Amygdala (tissue), 56 donors: ENCODE results near the gene MBD3L2B.
"Not testable (repeated sequence)": the region's sequence is repeated elsewhere in the genome, so short reads cannot be mapped to it uniquely, and the experiment has no call there.

ENCODE experiments used
- DNase-seq, 56 donors: peaks; one replicate each; lab custom pipeline; 2025; lab: John Stamatoyannopoulos, UW

MBD3L2B gene

GRCh38 chr19:7021331-7021730 is at the start of gene MBD3L2B:
Gene MBD3L2B (minus strand): TSS chr19:7021431. CDS start chr19:7021397, 34 bp downstream.
- not testable (repeated sequence) for DNase-seq

- DNase-seq: peak in 1 of 56 donors; percentile 18
Measured at GRCh38 chr19:7069904-7070226, 48.6 kb upstream of the MBD3L2B start.

GRCh38 chr19:7069042-7069903 is 48.0 kb upstream of the MBD3L2B start, which contains the start of gene ZNF557:
Gene ZNF557 (plus strand): TSS chr19:7069703. CDS start chr19:7075075, 5,372 bp downstream.
- peak; percentile 29 to 100 (median 97) for DNase-seq

- DNase-seq: no peak
Measured at GRCh38 chr19:7068599-7068998, 47.4 kb upstream of the MBD3L2B start.

GRCh38 chr19:7067716-7068115 is 46.5 kb upstream of the MBD3L2B start:
- no peak for DNase-seq

GRCh38 chr19:7067122-7067521 is 45.9 kb upstream of the MBD3L2B start:
- peak in 5 of 56 donors; percentile 1 to 3 (median 1) for DNase-seq

- DNase-seq: no peak
Measured at GRCh38 chr19:7063764-7064418, 42.7 kb upstream of the MBD3L2B start.

GRCh38 chr19:7063339-7063738 is 42.1 kb upstream of the MBD3L2B start:
- no peak for DNase-seq

GRCh38 chr19:7059977-7060376 is 38.7 kb upstream of the MBD3L2B start:
- DNase-seq: not testable (repeated sequence)

- not testable (repeated sequence) for DNase-seq
Measured at GRCh38 chr19:7058576-7058975, 37.3 kb upstream of the MBD3L2B start, which contains the start of gene MBD3L3. Gene MBD3L3 (minus strand): TSS chr19:7058676. CDS start chr19:7058605, 71 bp downstream.

- DNase-seq: not testable (repeated sequence)
Measured at GRCh38 chr19:7056371-7056770, 35.1 kb upstream of the MBD3L2B start.

GRCh38 chr19:7055679-7056078 is 34.4 kb upstream of the MBD3L2B start:
- not testable (repeated sequence) for DNase-seq

- not testable (repeated sequence) for DNase-seq
Measured at GRCh38 chr19:7054635-7055368, 33.6 kb upstream of the MBD3L2B start.

- not testable (repeated sequence) for DNase-seq
Measured at GRCh38 chr19:7052896-7053295, 31.7 kb upstream of the MBD3L2B start.

GRCh38 chr19:7051421-7051820 is 30.2 kb upstream of the MBD3L2B start:
- DNase-seq: not testable (repeated sequence)

- not testable (repeated sequence) for DNase-seq
Measured at GRCh38 chr19:7049021-7049420, 27.8 kb upstream of the MBD3L2B start, which contains the start of gene MBD3L2. Gene MBD3L2 (plus strand): TSS chr19:7049321. CDS start chr19:7049374, 53 bp downstream.

GRCh38 chr19:7041563-7041962 is 20.3 kb upstream of the MBD3L2B start:
- DNase-seq: not testable (repeated sequence)

- DNase-seq: not testable (repeated sequence)
Measured at GRCh38 chr19:7040079-7040478, 18.8 kb upstream of the MBD3L2B start, which contains the start of gene MBD3L4. Gene MBD3L4 (minus strand): TSS chr19:7040179. CDS start chr19:7040144, 35 bp downstream.

GRCh38 chr19:7030278-7030677 is 9.0 kb upstream of the MBD3L2B start, which contains the start of gene MBD3L5:
Gene MBD3L5 (plus strand): TSS chr19:7030578. CDS start chr19:7030612, 34 bp downstream.
- not testable (repeated sequence) for DNase-seq

GRCh38 chr19:7028790-7029189 is 7.6 kb upstream of the MBD3L2B start:
- DNase-seq: not testable (repeated sequence)
